ENCODE results near the gene CLEC3B.

CLEC3B gene

GRCh38 chr3:45060165-45060892 is 34.2 kb downstream of the CLEC3B start:
- H3K9me3 ChIP-seq (ENCODE audit: control insufficient read depth, insufficient read depth, low read depth, low read length), result no peaks in the 10 kb centered on the region
- ChIA-PET POLR2A (no interaction called here), CTCF (interaction anchor here (0.6 kb wide), 1 partner anchor 224 kb away, joined by 3 read pairs; no protein-coding TSS in a partner anchor)
- H3K27ac ChIP-seq (ENCODE audit: extremely low read depth, low read depth, low read length), result no peak overlapping the region
- no peaks in the 10 kb centered on the region for H3K36me3 ChIP-seq (ENCODE audit: control insufficient read depth in 2 of 2, insufficient read depth in 1 of 2, low read length in 2 of 2)
- H3K4me1 ChIP-seq (ENCODE audit: control insufficient read depth, insufficient read depth, low read length), result no peaks in the 10 kb centered on the region
- no peak overlapping the region for H3K4me3 ChIP-seq (ENCODE audit: low read depth, low read length)
- TF ChIP-seq ZNF776 (tag by site-specific recombination; IDR thresholded peaks at IDR 0.05; ENCODE audit: borderline replicate concordance), result no peak
- no peak for TF ChIP-seq ZNF350 (tag by site-specific recombination; IDR thresholded peaks at IDR 0.05)
- TF ChIP-seq PRDM1 (tag by site-specific recombination; IDR thresholded peaks at IDR 0.05), result 0 out of 2 replicates have a peak, but pooled peaks have one; percentile 52
- no peak for TF ChIP-seq ZNF692 (tag by site-specific recombination; IDR thresholded peaks at IDR 0.05)
- no peak for TF ChIP-seq ZSCAN30 (tag by site-specific recombination; IDR thresholded peaks at IDR 0.05)
- TF ChIP-seq ZNF639 (tag by site-specific recombination; IDR thresholded peaks at IDR 0.05), result no peak
- no peak for TF ChIP-seq ZNF747 (tag by site-specific recombination; IDR thresholded peaks at IDR 0.05)
- no peak for TF ChIP-seq ZNF704 (tag by site-specific recombination; IDR thresholded peaks at IDR 0.05)
- no peak for TF ChIP-seq GFI1B (tag by site-specific recombination; IDR thresholded peaks at IDR 0.05)
- no peak for TF ChIP-seq ZNF37A (tag by site-specific recombination; IDR thresholded peaks at IDR 0.05)
- TF ChIP-seq ZNF366 (tag by site-specific recombination; conservative IDR thresholded peaks at IDR 0.05), result 0 out of 2 replicates have a peak, but pooled peaks have one; percentile 19
- TF ChIP-seq GLIS2 (tag by site-specific recombination; IDR thresholded peaks at IDR 0.05), result no peak
- no peak for TF ChIP-seq ZNF701 (tag by site-specific recombination; IDR thresholded peaks at IDR 0.05)
- no peak for TF ChIP-seq ZNF354C (tag by site-specific recombination; IDR thresholded peaks at IDR 0.05; ENCODE audit: borderline replicate concordance, low read depth)
- no peak for TF ChIP-seq BCL6B (tag by site-specific recombination; IDR thresholded peaks at IDR 0.05)
- no peak for TF ChIP-seq ZNF600 (tag by site-specific recombination; IDR thresholded peaks at IDR 0.05)
- TF ChIP-seq ZNF292 (tag by site-specific recombination; IDR thresholded peaks at IDR 0.05; ENCODE audit: borderline replicate concordance, low read depth), result no peak

- Histone ChIP-seq H3K4me3 (ENCODE audit: low read depth, low read length) (no peak overlapping the region), H3K9me3 (ENCODE audit: control insufficient read depth, insufficient read depth, low read depth, low read length) (no peaks in the 10 kb centered on the region), H3K4me1 (ENCODE audit: control insufficient read depth, insufficient read depth, low read length) (no peaks in the 10 kb centered on the region), H3K36me3 (ENCODE audit: control insufficient read depth in 2 of 2, insufficient read depth in 1 of 2, low read length in 2 of 2) (no peaks in the 10 kb centered on the region), H3K27ac (ENCODE audit: extremely low read depth, low read depth, low read length) (no peak overlapping the region)
- ChIA-PET CTCF (interaction anchor here (0.6 kb wide), 1 partner anchor 147 kb away, joined by 7 read pairs; no protein-coding TSS in a partner anchor), POLR2A (no interaction called here)
- TF ChIP-seq ZNF514 (tag by site-specific recombination; IDR thresholded peaks at IDR 0.05) (no peak), MEIS1 (CRISPR knock-in tag; IDR thresholded peaks at IDR 0.05; ENCODE audit: borderline replicate concordance) (no peak), RBAK (tag by site-specific recombination; IDR thresholded peaks at IDR 0.05) (no peak), ZNF324 (tag by site-specific recombination; IDR thresholded peaks at IDR 0.05) (no peak), ZNF501 (tag by site-specific recombination; IDR thresholded peaks at IDR 0.05) (no peak), HOXC10 (CRISPR knock-in tag; IDR thresholded peaks at IDR 0.05) (no peak), ZNF639 (tag by site-specific recombination; IDR thresholded peaks at IDR 0.05) (no peak), ZNF391 (tag by site-specific recombination; IDR thresholded peaks at IDR 0.05; ENCODE audit: borderline replicate concordance, low read depth) (no peak), INSM2 (tag by site-specific recombination; IDR thresholded peaks at IDR 0.05) (no peak), ZNF473 (tag by site-specific recombination; IDR thresholded peaks at IDR 0.05) (no peak)
Observed at GRCh38 chr3:45062697-45063070, 36.6 kb downstream of the CLEC3B start.
